Measurements from ENCODE around the gene NDFIP2.

NDFIP2 gene

GRCh38 chr13:79457948-79458347, 23.0 kb upstream of the NDFIP2 start:
- H3K4me3 ChIP-seq (ENCODE audit: low read depth in 1 of 2, low read length in 1 of 2) = no peak overlapping the region
- no peaks in the 10 kb centered on the region for H3K9me3 ChIP-seq
- H3K27me3 ChIP-seq = peaks cover 45% of the 10 kb centered on the region
- no peaks in the 10 kb centered on the region for H3K4me1 ChIP-seq (ENCODE audit: control insufficient read depth in 1 of 2, insufficient read depth in 1 of 2, low read depth in 1 of 2, low read length in 1 of 2)
- no peaks in the 10 kb centered on the region for H3K36me3 ChIP-seq
- TF ChIP-seq CTCF (IDR thresholded peaks at IDR 0.05) = no peak
- no peak overlapping the region for H3K27ac ChIP-seq

GRCh38 chr13:79458436-79458835, 22.5 kb upstream of the NDFIP2 start:
- peaks cover 41% of the 10 kb centered on the region for H3K27me3 ChIP-seq
- H3K36me3 ChIP-seq = no peaks in the 10 kb centered on the region
- H3K4me1 ChIP-seq (ENCODE audit: control insufficient read depth in 1 of 2, insufficient read depth in 1 of 2, low read depth in 1 of 2, low read length in 1 of 2) = no peaks in the 10 kb centered on the region
- no peak overlapping the region for H3K27ac ChIP-seq
- TF ChIP-seq CTCF (IDR thresholded peaks at IDR 0.05) = no peak
- H3K9me3 ChIP-seq = no peaks in the 10 kb centered on the region
- H3K4me3 ChIP-seq (ENCODE audit: low read depth in 1 of 2, low read length in 1 of 2) = no peak overlapping the region

GRCh38 chr13:79459906-79460305, 21.0 kb upstream of the NDFIP2 start:
- TF ChIP-seq CTCF (IDR thresholded peaks at IDR 0.05) = no peak
- Histone ChIP-seq H3K27me3 (peaks cover 26% of the 10 kb centered on the region), H3K9me3 (no peaks in the 10 kb centered on the region), H3K4me1 (ENCODE audit: control insufficient read depth in 1 of 2, insufficient read depth in 1 of 2, low read depth in 1 of 2, low read length in 1 of 2) (no peaks in the 10 kb centered on the region), H3K27ac (no peak overlapping the region), H3K4me3 (ENCODE audit: low read depth in 1 of 2, low read length in 1 of 2) (no peak overlapping the region), H3K36me3 (no peaks in the 10 kb centered on the region)

- Histone ChIP-seq H3K4me1 (ENCODE audit: control insufficient read depth in 1 of 2, insufficient read depth in 1 of 2, low read depth in 1 of 2, low read length in 1 of 2) (no peaks in the 10 kb centered on the region), H3K27me3 (peaks cover 12% of the 10 kb centered on the region), H3K4me3 (ENCODE audit: low read depth in 1 of 2, low read length in 1 of 2) (no peak overlapping the region), H3K27ac (no peak overlapping the region), H3K9me3 (no peaks in the 10 kb centered on the region), H3K36me3 (no peaks in the 10 kb centered on the region)
- no peak for TF ChIP-seq CTCF (IDR thresholded peaks at IDR 0.05)
Observed at GRCh38 chr13:79462895-79463294, 18.1 kb upstream of the NDFIP2 start.

- Histone ChIP-seq H3K27me3 (peaks cover 11% of the 10 kb centered on the region), H3K9me3 (no peaks in the 10 kb centered on the region), H3K36me3 (no peaks in the 10 kb centered on the region), H3K4me1 (ENCODE audit: control insufficient read depth in 1 of 2, insufficient read depth in 1 of 2, low read depth in 1 of 2, low read length in 1 of 2) (no peaks in the 10 kb centered on the region), H3K4me3 (ENCODE audit: low read depth in 1 of 2, low read length in 1 of 2) (no peak overlapping the region), H3K27ac (no peak overlapping the region)
- TF ChIP-seq CTCF (IDR thresholded peaks at IDR 0.05) = no peak
Observed at GRCh38 chr13:79463604-79464003, 17.4 kb upstream of the NDFIP2 start.

GRCh38 chr13:79466872-79467271, 14.1 kb upstream of the NDFIP2 start:
- Histone ChIP-seq H3K27me3 (peaks cover 16% of the 10 kb centered on the region), H3K4me3 (ENCODE audit: low read depth in 1 of 2, low read length in 1 of 2) (no peak overlapping the region), H3K4me1 (ENCODE audit: control insufficient read depth in 1 of 2, insufficient read depth in 1 of 2, low read depth in 1 of 2, low read length in 1 of 2) (no peaks in the 10 kb centered on the region), H3K27ac (no peak overlapping the region), H3K36me3 (no peaks in the 10 kb centered on the region), H3K9me3 (no peaks in the 10 kb centered on the region)
- no peak for TF ChIP-seq CTCF (IDR thresholded peaks at IDR 0.05)

Measured in neutrophil (primary cell).